NAMALWA (cell line): ENCODE results near the gene ABCC4.
"Not testable (repeated sequence)": the region's sequence is repeated elsewhere in the genome, so short reads cannot be mapped to it uniquely, and the experiment has no call there.

Experiments used
- DNase-seq: peaks from one replicate; pipeline ENCODE4 v3.0.0-alpha.2; 2015; ENCODE audit warnings: low spot score

The ABCC4 gene

DNA sequence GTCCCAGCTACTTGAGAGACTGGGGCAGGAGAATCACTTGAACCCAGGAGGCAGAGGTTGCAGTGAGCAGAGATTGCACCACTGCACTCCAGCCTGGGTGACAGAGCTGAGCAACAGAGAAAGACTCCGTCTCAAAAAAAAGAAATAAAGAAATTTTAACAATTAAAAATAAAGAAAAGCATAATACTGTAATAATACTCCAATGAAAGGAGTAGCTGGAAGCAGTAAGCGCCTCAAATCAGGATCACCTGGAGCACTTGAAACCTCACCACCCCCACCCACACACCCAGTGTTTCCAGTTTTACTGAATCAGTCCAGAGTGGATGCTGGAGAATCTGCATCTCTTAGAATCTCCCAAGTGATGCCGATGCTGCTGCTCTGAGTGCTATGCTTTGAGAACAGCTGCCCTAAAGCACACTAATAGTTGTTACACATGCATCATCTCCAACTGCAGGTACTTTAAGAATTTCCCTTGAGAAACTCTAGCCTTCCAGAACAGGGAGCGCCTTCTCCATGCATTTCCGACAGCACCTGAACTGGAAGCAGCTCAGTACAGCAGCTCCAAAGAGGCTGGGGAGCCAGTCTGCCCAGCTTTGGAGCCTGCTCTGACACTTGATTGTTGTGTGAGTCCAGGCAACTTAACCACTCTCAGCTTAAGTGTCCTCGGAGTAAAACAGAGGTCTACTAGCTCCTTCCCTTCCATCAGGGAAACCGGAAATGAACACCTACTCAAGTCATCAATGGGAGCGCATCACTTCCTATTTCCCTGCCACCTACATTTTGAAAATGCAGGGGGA is 2.9 kb downstream of the ABCC4 start:
- DNase-seq = no peak

DNA sequence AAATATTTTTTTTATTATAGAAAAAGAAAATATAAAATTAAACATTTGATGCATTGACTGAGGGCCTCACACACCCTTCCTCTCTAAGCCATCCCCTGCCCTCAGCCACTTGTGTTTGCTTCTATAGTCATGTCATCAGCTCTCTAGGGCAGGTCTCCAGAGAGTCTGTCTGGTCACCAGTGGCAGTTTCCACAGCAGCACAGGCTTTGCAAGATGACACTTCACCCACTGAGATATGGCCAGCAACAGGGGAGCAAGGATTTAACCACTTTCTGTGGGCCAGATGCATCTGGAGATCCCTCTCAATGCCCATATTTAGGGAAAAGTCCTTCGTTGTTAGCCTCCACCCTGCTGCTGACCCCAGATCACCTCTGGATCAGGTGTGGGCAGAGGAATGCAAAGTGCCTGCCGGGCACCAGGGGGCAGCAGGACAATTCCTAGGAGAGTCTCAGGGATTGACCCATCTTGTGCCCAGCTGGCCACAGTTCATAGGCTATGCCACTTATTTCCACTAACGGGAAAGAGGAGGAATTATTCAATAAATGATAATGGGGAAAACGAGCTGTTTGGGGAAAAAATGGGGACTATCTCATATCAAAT is 4.8 kb downstream of the ABCC4 start:
- peak; percentile 50 for DNase-seq

DNA sequence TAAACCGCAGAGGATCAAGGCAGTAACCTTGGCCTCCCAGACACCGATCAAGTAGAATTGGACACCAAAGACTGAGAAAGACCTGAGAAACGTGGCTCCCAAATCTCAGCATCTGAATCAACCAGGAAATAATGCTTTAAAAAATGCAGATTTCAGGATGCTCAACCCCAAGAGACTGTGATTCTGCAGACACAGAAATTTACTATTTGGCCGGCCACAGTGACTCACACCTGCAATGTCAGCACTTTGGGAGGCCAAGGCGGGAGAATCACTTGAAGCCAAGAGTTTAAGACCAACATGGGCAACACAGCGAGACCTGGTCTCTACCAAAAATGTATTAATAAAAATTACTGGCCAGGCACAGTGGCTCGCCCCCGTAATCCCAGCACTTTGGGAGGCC is 6.2 kb downstream of the ABCC4 start:
- DNase-seq = no peak

DNA sequence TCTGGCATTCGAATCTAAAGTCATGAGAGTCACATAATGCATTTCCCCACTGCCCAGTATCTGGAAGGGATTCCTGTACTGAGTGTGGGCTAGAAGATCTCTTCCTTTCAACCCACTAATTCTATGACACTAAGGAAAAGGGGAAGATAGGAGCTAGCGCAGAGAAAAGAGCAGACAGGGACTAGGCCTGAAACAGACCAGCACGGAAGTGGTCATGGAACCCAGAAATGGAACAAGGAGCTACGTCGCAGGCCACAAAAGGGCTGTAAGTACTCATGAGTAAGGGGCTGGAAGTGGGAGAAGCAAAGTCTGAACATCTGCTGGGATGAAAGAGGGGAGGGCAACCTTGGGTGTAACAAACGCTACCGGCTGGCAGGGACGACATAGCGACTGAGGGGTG is 8.6 kb downstream of the ABCC4 start:
- no peak for DNase-seq

DNA sequence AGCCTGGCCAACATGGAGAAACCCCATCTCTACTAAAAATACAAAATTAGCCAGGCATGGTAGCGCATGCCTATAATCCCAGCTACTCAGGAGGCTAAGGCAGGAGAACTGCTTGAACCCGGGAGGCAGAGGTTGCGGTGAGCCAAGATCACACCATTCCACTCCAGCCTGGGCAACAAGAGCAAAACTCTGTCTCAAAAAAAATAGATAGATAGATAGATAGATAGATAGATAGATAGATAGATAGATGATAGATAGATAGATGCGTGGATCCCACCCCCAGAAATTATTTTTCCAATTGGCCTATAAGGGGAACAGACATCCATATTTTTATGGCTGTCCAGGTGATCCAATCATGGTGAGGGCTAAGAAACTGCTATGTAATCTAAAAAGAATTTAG is 11.3 kb downstream of the ABCC4 start:
- DNase-seq = not testable (repeated sequence)

DNA sequence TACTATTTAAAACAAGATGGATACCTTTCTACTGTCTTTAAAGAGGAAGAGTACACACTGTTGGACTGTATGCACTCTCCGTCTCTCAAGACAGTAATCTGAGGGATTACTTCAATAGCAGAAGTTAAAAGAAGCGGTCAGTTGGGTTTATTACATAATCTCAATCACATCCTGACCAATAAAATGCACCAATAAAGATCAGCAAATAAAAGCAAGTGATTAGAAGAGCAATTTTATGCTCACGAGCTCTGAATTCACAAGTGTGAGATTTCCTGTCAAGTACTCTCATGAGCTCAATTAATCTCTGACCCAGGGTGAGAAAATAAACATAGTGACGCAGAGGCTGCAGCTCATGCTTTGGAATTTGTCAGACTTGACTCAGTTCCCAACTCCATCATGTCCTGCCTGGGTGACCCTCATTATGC is 12.2 kb downstream of the ABCC4 start:
- no peak for DNase-seq

DNA sequence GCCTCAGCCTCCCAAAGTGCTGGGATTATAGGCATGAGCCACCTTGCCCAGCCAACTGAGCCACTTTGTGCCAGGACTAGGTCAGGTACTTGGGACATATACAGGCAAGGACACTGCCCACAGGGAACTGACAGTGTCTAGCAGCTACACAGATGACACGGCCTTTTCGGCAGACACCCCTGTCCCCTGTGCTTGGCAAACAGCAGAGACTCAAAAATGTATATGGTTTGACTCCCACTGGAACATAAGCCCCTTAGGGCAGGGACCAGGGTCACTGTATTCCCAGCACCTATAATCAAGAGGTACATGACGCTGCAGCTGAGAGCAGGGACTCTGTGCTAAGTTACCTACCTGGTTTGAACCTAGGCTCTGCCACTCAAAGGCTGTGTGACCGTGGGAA is 16.8 kb downstream of the ABCC4 start:
- DNase-seq = no peak

DNA sequence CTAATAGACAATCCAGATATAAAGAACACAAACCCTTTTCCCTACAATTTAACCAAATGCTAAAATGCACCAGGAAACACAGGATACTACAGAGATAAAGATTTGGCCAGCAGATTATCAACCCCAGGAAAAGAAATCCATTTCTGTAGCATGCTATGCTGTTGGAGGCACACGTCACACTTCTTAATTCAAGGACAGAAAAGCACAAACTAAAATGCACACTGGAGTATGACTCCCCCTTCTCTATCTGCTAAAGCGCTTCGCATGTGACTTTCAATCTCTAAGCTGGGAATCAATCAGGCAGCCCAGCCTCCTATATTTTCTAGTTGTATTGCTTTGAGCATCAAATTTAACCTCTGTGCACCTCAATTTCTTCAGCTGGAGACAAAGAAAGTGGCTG is 22.2 kb downstream of the ABCC4 start:
- no peak for DNase-seq

DNA sequence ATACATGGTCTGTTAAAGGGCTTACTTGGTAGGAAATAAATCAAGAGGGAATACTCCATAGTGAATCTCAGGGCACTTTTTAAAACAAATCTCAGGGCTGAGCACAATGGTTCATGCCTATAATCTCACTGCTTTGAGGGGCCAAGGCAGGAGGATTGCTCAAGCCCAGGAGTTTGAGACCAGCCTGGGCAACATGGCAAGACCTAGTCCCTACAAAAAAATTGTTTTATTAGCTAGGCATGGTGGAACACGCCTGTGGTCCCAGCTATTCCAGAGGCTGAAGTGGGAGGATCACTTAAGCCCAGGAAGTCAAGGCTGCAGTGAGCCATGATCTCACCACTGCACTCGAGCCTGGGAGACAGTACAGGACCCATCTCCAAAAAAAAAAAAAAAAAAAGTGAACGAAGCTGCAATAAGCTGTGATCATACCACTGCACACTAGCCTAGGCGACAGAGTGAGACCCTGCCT is 25.2 kb downstream of the ABCC4 start:
- no peak for DNase-seq

DNA sequence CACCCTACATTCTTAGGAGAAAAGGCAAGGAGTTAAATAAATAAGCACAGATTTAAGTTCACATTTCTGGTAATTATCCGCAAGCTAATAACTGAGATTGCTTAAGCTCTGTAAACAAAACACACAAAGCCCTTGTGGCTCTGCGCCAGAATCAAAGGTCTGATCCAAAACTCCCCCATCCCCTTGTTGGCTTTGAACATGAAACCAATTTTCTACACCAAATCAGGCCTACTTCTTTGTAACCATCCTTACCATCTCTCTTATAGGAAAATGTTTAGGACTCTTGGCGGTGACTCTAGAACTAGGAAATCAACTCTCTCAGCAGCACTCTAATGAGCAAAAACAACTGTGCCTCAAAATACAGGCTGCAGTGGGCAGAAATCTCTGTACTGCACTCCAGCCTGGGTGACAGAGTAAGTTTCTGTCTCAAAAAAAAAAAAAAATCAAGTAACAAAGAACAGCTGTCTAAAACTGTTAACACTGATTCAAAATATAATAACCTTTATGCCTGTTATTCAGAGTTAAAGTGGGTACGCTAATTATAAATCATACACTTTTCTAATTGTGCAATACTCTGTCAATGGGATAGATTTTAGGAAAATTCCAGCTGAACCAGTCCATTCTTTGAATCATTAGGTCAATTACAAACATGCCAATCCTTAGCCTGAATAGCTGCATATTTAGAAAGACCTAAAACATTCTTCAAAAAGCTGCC is 25.8 kb downstream of the ABCC4 start:
- DNase-seq = no peak

DNA sequence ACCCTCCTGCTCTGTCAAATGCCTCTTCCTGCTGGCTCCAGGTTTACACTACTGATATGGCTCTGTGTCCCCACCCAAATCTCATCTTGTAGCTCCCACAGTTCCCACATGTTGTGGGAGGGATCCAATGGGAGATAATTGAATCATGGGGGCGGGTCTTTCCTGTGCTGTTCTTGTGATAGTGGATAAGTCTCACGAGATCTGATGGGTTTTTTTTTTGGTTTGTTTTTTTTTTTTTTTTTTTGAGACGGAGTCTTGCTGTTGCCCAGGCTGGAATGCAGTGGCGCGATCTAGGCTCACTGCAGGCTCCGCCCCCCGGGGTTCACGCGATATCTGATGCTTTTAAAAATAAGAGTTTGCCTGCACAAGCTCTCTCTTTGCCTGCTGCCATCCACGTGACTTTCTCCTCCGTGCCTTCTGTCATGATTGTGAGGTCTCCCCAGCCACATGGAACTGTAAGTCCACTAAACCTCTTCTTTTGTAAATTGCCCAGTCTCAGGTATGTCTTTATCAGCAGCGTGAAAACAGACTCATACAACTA is 27.6 kb downstream of the ABCC4 start:
- not testable (repeated sequence) for DNase-seq

DNA sequence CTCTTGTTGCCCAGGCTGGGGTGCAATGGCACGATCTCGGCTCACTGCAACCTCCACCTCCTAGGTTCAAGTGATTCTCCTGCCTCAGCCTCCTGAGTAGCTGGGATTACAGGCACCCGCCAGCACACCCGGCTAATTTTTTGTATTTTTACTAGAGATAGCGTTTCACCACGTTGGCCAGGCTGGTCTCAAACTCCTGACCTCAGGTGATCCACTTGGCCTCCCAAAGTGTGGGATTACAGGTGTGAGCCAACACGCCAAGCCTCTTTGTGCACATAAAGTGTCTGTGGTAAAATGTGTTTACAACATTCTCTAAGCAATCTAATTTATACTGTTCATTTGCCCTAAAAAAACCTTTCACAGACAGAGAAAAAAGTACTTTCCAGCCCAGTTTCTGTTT is 29.2 kb downstream of the ABCC4 start:
- not testable (repeated sequence) for DNase-seq

DNA sequence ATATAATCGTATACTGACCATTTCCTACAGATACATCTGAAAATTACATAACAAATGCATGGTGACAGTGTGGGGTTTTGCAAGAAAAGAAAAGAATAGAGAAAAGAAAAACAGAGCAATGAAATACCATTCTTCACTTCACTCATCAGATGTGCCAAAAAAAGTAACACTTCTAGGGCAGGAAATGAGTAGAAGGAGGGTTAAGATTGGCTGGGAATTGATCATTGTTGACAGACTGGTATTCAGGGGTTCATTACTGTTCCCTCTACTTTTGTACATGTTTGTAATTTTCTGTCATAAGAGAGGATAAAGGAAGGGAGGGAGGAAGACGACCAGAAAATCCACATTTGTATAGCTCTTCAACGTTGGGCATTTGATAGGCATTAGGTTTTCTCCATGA is 31.5 kb downstream of the ABCC4 start:
- no peak for DNase-seq

DNA sequence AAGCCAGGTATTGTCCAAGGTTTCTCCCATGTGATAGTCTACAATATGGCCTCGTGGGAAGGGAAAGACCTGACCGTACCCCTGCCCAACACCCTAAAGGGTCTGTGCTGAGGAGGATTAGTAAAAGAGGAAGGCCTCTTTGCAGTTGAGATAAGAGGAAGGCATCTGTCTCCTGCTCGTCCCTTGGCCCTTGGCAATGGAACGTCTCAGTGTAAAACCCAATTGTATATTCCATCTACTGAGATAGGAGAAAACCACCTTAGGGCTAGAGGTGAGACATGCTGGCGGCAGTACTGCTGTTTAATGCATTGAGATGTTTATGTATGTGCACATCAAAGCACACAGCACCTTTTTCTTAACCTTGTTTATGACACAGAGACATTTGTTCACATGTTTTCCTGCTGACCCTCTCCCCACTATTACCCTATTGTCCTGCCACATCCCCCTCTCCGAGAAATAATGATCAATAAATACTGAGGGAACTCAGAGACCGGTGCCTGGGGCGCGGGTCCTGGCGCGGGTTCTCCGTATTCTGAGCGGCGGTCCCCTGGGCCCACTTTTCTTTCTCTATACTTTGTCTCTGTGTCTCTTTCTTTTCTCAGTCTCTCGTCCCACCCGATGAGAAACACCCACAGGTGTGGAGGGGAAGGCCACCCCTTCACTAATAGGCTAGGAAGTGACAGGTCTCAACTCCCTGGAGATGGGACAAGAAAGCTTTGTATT is 32.7 kb downstream of the ABCC4 start:
- not testable (repeated sequence) for DNase-seq

DNA sequence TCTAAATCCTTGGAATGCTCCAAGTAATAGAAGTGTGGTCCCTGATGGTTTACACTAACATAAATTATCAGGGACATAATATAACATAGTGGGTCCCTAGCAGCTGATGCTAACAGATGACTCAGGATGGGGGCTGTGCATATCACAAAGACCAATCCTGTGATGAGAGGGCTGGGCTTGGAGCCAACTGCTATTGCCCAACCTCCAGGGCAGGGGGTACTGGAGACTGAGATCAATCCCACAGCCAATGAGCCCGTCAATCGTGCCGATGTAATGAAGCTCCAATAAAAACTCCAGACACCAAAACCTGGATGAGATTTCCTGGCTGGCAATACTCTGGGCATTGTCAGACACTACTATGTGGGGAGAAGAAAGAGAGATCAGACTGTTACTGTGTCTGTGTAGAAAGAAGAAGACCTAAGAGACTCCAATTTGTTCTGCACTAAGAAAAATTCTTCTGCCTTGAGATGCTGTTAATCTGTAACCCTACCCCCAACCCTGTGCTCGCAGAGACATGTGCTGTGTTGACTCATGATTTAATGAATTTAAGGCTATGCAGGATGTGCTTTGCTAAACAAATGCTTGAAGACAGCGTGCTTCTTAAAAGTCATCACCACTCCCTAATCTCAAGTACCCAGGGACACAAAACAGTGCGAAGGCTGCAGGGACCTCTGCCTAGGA is 33.4 kb downstream of the ABCC4 start:
- no peak for DNase-seq

DNA sequence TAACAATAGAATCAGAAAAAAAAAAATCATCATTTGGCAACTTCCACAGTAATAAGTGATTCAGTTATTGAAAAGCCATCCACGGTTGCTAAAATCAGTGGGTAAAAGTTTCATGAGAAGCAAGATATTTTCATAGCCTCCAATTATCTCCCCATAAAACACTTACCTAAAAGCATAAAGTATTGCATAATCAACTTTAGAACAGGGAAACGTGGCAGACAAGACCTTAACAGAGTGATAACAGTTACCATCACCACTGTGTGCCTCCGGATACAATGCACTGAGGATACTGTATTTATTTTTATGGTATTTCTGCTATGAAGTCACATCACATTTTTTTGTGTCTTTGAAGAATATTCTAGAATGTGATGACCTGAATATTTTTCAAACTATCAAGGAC is 37.0 kb downstream of the ABCC4 start:
- DNase-seq = no peak

DNA sequence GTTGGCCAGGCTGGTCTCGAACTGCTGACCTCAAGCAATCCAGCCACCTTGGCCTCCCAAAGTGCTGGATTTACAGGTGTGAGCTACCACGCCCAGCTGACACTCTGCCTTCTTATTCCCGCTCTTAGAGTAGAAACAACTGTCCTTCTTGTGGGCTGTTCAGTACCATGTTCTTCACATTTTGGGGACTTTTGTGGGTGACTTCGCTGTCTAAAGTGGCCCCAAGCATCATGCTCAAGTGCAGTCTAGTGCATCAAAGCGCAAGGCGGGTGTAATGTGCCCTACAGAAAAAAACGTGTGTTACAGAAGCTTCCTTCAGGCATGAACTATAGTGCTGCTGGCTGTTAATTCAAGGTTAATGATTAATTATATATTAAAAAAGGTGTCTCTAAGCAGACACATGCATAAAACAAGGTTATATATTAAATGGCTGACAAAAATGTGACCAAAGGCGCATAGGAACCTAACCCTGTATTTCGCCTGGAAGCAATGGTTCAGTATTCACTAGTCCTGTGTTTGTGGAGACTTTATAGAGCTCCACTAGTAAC is 38.3 kb downstream of the ABCC4 start:
- DNase-seq = no peak

DNA sequence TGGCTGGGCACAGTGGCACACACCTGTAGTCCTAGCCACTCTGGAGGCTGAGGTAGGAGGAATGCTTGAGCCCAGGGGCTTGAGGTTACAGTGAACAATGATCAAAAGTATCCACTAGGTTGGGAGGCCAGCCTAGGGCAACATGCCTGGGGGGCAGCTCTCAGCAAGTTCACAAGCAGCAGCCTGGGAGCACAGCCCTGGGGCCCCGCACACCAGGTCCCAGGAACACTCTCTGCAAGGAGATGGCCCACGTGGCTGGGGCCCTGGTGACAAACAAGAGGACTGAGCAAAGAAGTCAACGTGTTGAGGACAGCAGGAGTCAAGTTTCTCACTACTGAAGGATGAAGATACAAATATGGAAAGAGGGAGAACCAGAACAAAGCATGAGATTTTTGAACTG is 39.3 kb downstream of the ABCC4 start:
- DNase-seq = no peak

DNA sequence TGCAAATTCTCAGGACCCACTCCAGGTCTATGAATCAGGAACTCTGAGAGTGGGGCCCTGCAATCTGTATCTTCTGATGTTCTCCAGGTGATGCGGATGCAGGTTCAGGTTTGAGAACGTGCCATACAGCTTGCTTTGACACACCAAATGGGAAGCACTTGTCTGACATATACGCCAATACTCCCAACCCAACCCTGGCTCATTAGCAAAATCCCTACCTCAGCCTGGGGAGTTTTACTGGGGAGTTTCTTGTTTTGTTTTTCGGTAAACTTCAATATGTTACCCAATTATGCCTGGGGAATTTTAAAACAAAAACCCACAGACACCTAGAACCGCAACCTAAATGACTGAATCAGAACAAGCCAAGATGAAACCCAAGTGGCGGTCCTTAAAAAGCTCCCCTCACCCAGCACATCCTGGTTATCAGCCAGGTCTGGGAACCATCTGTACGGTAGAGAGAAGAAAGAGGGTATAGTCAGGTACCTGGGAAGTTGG is 41.2 kb downstream of the ABCC4 start:
- DNase-seq = no peak

DNA sequence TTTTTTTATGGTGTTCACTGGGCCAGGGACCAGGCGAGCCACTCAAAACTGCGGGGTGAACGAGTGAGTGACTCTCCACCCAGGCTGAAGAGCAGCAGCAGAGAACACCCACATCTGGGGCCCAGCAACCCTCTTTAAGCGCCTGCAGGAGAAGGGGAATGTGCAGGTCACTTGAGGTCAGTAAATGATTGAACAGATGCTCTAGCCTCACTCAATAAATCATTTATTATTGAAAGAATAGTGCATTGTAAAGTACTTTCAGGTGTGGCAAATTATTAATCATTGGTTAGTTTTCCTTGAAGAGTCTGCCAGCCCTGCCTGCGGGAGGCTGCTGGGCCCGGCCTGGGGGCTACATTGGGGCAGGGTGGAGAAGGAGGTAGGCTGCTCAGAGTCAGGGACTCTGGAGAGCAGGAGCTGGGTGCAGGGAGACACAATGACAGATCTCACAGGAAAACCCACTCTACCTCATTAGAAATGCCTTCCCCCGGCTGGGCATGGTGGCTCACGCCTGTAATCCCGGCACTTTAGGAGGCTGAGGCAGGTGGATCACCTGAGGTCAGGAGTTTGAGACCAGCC is 42.5 kb downstream of the ABCC4 start:
- no peak for DNase-seq

DNA sequence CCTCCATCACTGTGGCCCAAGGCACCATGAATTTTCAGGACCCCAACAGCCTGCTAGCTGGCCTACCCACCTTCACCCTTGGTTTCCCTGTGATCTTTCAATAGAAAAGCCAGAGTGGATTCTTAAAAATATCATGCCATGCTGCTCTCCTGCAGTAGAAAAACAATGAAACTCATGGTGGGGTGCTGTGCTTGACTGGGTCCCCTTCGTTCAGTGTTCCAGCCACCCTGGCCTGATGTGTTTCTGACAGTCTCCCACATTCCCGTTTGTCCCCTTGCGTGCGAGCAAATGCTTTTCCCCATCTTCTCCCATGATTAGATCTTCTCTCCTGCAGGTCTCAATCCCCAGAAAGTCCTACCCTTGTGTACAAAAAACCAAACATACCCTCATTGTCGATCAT is 43.2 kb downstream of the ABCC4 start:
- DNase-seq = no peak
